Smooth muscle cell (in vitro differentiated cells): ENCODE measurements around the gene RIN3. TPM values are rescaled to one million over a fixed set of nuclear protein-coding genes. Genes with fewer than 3 reads are reported as not detected.

Experiments
- DNase-seq: peaks from one replicate; lab custom pipeline; 2025; ENCODE audit not compliant: unreplicated experiment; lab: John Stamatoyannopoulos, UW
- H2AFZ ChIP-seq: fragments of 200-600 bp; sonication (generic); 2 replicates; pipeline ENCODE4 v1.6.0; 2016; ENCODE audit warnings: antibody characterized with exemption, low read depth, mild to moderate bottlenecking
- H3F3A ChIP-seq: fragments of 200-600 bp; sonication (generic); 2 replicates; pipeline ENCODE4 v1.6.0; 2017; ENCODE audit warnings: antibody characterized with exemption, low read depth
- H3K27ac ChIP-seq: fragments of 200-600 bp; sonication (generic); 2 replicates; pipeline ENCODE4 v1.5.1; 2016; ENCODE audit warnings: low read depth, mild to moderate bottlenecking
- H3K27me3 ChIP-seq: fragments of 200-600 bp; sonication (generic); 2 replicates; pipeline ENCODE4 v1.6.1; 2016; ENCODE audit warnings: low read depth, mild to moderate bottlenecking
- H3K36me3 ChIP-seq: fragments of 200-600 bp; sonication (generic); 2 replicates; pipeline ENCODE4 v1.5.1; 2016; ENCODE audit warnings: low read depth
- H3K4me1 ChIP-seq: fragments of 200-600 bp; sonication (generic); 2 replicates; pipeline ENCODE4 v1.5.1; 2016; ENCODE audit warnings: low read depth
- H3K4me2 ChIP-seq: fragments of 200-600 bp; sonication (generic); 2 replicates; pipeline ENCODE4 v1.6.0; 2016; ENCODE audit warnings: mild to moderate bottlenecking
- H3K4me3 ChIP-seq: fragments of 200-600 bp; sonication (generic); 2 replicates; pipeline ENCODE4 v1.5.1; 2016; ENCODE audit warnings: mild to moderate bottlenecking
- H3K79me2 ChIP-seq: fragments of 200-600 bp; sonication (generic); 2 replicates; pipeline ENCODE4 v1.6.0; 2016; ENCODE audit warnings: low read depth, mild to moderate bottlenecking
- H3K9ac ChIP-seq: fragments of 200-600 bp; sonication (generic); 2 replicates; pipeline ENCODE4 v1.6.0; 2016; ENCODE audit warnings: low read depth
- H3K9me3 ChIP-seq: fragments of 200-600 bp; sonication (generic); replicated peaks from 2 replicates; pipeline ENCODE4 v1.5.1; 2016; ENCODE audit warnings: low read depth
- H4K20me1 ChIP-seq: fragments of 200-600 bp; sonication (generic); 2 replicates; pipeline ENCODE4 v1.6.0; 2016; ENCODE audit warnings: low read depth
- CTCF ChIP-seq: fragments of 200-600 bp; sonication (generic); IDR thresholded peaks from 2 replicates; pipeline ENCODE4 v1.5.1; 2017; ENCODE audit warnings: borderline replicate concordance, mild to moderate bottlenecking, antibody characterized with exemption; ENCODE audit not compliant: insufficient read depth, poor library complexity, severe bottlenecking
- WGBS: methylation state at CpG from one replicate; pipeline ENCODE4 v1.1.7; 2016; ENCODE audit warnings: low lambda C conversion rate; 5-methylcytosine and 5-hydroxymethylcytosine counted together
- polyA plus RNA-seq: library from polyadenylated mRNA; unstranded; fragments of >200 nt; fragmentation: Nextera tagmentation; extraction: Ambion mirVana; gene quantifications from 2 replicates; pipeline ENCODE4 v1.2.1, GENCODE V29; 2016
- total RNA-seq: library from RNA; depleted of rRNA; stranded (reverse); fragments of >200 nt; gene quantifications from 2 replicates; pipeline ENCODE4 v1.2.3, GENCODE V29; 2014

RIN3 gene
- total and polyA plus RNA-seq, 2 experiments from 2014 or later, result 2.7 to 3.8 TPM

DNA sequence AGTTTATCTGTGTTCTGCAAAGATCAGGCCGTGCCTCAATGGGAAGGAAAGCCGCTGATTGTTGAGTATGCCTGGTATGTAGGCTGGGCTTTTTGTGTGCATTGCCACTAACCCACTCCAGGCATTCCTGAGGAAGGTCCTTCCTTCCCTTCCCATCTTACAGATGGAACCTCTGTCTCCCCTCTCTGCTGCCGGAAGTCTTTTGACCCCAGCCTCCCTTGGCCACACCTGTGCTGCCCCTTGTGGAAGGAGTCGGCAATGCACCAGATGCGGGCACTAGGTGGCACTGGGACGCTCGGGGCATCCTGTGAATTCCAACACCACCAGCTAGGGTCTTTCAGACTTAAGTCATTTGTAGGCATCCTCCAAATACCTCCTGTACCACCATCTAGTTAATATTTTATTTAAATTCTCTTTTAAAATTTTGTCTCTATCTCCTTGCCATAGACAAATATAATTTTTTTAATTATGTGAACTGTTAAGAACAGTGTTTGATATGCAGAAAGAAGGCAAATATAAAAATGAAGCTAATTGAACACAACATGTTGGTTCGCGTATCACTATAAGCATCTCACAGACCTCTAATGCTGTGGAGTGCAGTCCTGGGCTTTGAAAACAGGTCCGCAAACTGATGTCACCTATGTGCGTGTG, 99.6 kb downstream of the RIN3 start:
- no peaks in the 10 kb centered on the region for H3K4me1 ChIP-seq
- no peaks in the 10 kb centered on the region for H3K27me3 ChIP-seq
- H3K79me2 ChIP-seq, result no peaks in the 10 kb centered on the region
- no peaks in the 10 kb centered on the region for H3K9me3 ChIP-seq
- no peaks in the 10 kb centered on the region for H4K20me1 ChIP-seq
- TF ChIP-seq CTCF, result peak; percentile 62
- no peaks in the 10 kb centered on the region for H3K36me3 ChIP-seq
- 59% methylated on average over 11 of the region's 11 CpGs for WGBS
- no peak overlapping the region for H2AFZ ChIP-seq
- H3F3A ChIP-seq, result no peaks in the 10 kb centered on the region
- no peak overlapping the region for H3K9ac ChIP-seq
- H3K27ac ChIP-seq, result no peak overlapping the region
- DNase-seq, result no peak
- H3K4me3 ChIP-seq, result no peak overlapping the region
- H3K4me2 ChIP-seq, result no peak overlapping the region

- Histone ChIP-seq H3K4me2 (no peak overlapping the region), H3K9ac (no peak overlapping the region), H4K20me1 (no peaks in the 10 kb centered on the region), H3K4me3 (no peak overlapping the region), H2AFZ (no peak overlapping the region), H3K27me3 (no peaks in the 10 kb centered on the region), H3F3A (no peaks in the 10 kb centered on the region), H3K9me3 (no peaks in the 10 kb centered on the region), H3K4me1 (no peaks in the 10 kb centered on the region), H3K27ac (no peak overlapping the region), H3K36me3 (no peaks in the 10 kb centered on the region), H3K79me2 (no peaks in the 10 kb centered on the region)
- no peak for DNase-seq
- WGBS, result 92% methylated on average over 10 of the region's 10 CpGs
- no peak for TF ChIP-seq CTCF
Measured at GRCh38 chr14:92613681-92614260, 100.2 kb downstream of the RIN3 start.

DNA sequence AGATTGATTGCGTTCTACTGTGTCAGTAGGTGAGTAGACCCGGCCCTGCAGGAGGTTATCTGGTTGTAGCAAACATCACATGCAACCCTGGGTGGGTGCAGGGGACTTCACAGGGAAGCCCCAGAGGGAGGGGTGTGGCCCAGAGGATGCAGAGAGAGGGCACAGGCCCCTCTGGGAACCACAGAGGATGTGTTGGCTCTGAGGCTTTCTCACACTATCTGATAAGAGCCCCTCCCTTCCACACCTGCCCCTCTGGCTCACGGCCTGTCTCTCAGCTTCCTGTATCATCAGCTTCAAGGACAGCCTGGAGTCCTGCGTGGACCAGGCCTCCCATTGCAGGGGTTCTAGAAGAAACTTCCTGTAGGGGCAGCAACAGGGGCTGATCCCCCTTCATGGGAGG, 101.9 kb downstream of the RIN3 start:
- H3K36me3 ChIP-seq, result no peaks in the 10 kb centered on the region

More for the DNA sequence above, 101.9 kb downstream of the RIN3 start:
- no peaks in the 10 kb centered on the region for H3F3A ChIP-seq
- H3K9me3 ChIP-seq, result no peaks in the 10 kb centered on the region
- TF ChIP-seq CTCF, result no peak
- H3K9ac ChIP-seq, result no peak overlapping the region
- H3K4me2 ChIP-seq, result no peak overlapping the region
- H4K20me1 ChIP-seq, result no peaks in the 10 kb centered on the region
- H3K79me2 ChIP-seq, result no peaks in the 10 kb centered on the region
- H3K27ac ChIP-seq, result no peak overlapping the region
- WGBS, result 85% methylated on average over 4 of the region's 4 CpGs
- H3K4me1 ChIP-seq, result no peaks in the 10 kb centered on the region
- H2AFZ ChIP-seq, result no peak overlapping the region
- no peak for DNase-seq
- H3K4me3 ChIP-seq, result no peak overlapping the region
- no peaks in the 10 kb centered on the region for H3K27me3 ChIP-seq
